HEK293T (cell line): ENCODE measurements around the gene TRANK1.

Experiments used
- CTCF ChIA-PET: fragments of 350-600 bp; formaldehyde crosslinking; extraction: SDS; loops from one replicate; lab custom pipeline; 2021; ENCODE audit warnings: antibody characterized with exemption, inconsistent platforms; lab: Yijun Ruan, JAX
- POLR2A ChIA-PET: fragments of 350-600 bp; formaldehyde crosslinking; extraction: SDS; loops from one replicate; lab custom pipeline; 2020; ENCODE audit warnings: antibody characterized with exemption, inconsistent platforms; lab: Yijun Ruan, JAX
- DNase-seq: peaks from one replicate; pipeline ENCODE4 v3.0.0; 2012; ENCODE audit warnings: mixed read lengths; ENCODE audit errors: extremely low spot score
- ARNT ChIP-seq: fragments of 450-650 bp; IDR thresholded peaks from 2 replicates; pipeline ENCODE4 v1.6.1; 2017; ENCODE audit warnings: mild to moderate bottlenecking
- BHLHE40 ChIP-seq: fragments of 450-650 bp; IDR thresholded peaks from 2 replicates; pipeline ENCODE4 v1.6.1; 2016; ENCODE audit warnings: mild to moderate bottlenecking, moderate library complexity, borderline replicate concordance
- CTBP1 ChIP-seq: fragments of 450-650 bp; IDR thresholded peaks from 2 replicates; pipeline ENCODE4 v1.6.1; 2016; ENCODE audit warnings: borderline replicate concordance
- ELF4 ChIP-seq: fragments of 450-650 bp; IDR thresholded peaks from 2 replicates; pipeline ENCODE4 v1.6.1; 2017; ENCODE audit warnings: antibody characterized with exemption
- FOXA1 ChIP-seq: fragments of 450-650 bp; IDR thresholded peaks from 2 replicates; pipeline ENCODE4 v1.6.1; 2016; ENCODE audit warnings: mild to moderate bottlenecking
- FOXK2 ChIP-seq: fragments of 450-650 bp; IDR thresholded peaks from 2 replicates; pipeline ENCODE4 v1.6.1; 2016; ENCODE audit warnings: mild to moderate bottlenecking
- FOXM1 ChIP-seq: fragments of 450-650 bp; IDR thresholded peaks from 2 replicates; pipeline ENCODE4 v1.6.1; 2017; ENCODE audit warnings: mild to moderate bottlenecking, borderline replicate concordance
- HDGF ChIP-seq: fragments of 450-650 bp; IDR thresholded peaks from 2 replicates; pipeline ENCODE4 v1.6.1; 2017; ENCODE audit warnings: antibody characterized with exemption, borderline replicate concordance
- L3MBTL2 ChIP-seq: fragments of 450-650 bp; conservative IDR thresholded peaks from 2 replicates; pipeline ENCODE4 v1.6.1; 2016; ENCODE audit warnings: mild to moderate bottlenecking
- LEF1 ChIP-seq: fragments of 450-650 bp; IDR thresholded peaks from 2 replicates; pipeline ENCODE4 v1.6.1; 2017; ENCODE audit warnings: mild to moderate bottlenecking, borderline replicate concordance
- NFRKB ChIP-seq: fragments of 450-650 bp; IDR thresholded peaks from 2 replicates; pipeline ENCODE4 v1.6.1; 2016; ENCODE audit warnings: mild to moderate bottlenecking, moderate library complexity
- PKNOX1 ChIP-seq: fragments of 450-650 bp; IDR thresholded peaks from 2 replicates; pipeline ENCODE4 v1.6.1; 2016
- SP1 ChIP-seq: fragments of 450-650 bp; IDR thresholded peaks from 2 replicates; pipeline ENCODE4 v1.6.1; 2017
- SUZ12 ChIP-seq: fragments of 450-650 bp; IDR thresholded peaks from 2 replicates; pipeline ENCODE4 v1.6.1; 2016; ENCODE audit warnings: mild to moderate bottlenecking
- TARDBP ChIP-seq: fragments of 450-650 bp; IDR thresholded peaks from 2 replicates; pipeline ENCODE4 v1.6.1; 2016
- ZNF384 ChIP-seq: fragments of 450-650 bp; IDR thresholded peaks from 2 replicates; pipeline ENCODE4 v1.6.1; 2016

Gene TRANK1

GRCh38 chr3:36900474-36901443 lies 44.1 kb downstream of the TRANK1 start:
- ChIA-PET POLR2A (no interaction called here), CTCF (interaction anchor here (0.5 kb wide), 1 partner anchor 33 kb away, joined by 3 read pairs; no protein-coding TSS in a partner anchor)
- TF ChIP-seq ZNF384 (peak; percentile 56; the same call in 1 of the 2 replicates), PKNOX1 (peak; percentile 19; the same call in 1 of the 2 replicates), FOXM1 (no peak), TARDBP (no peak)
- DNase-seq, result no peak

- ChIA-PET CTCF (no interaction called here), POLR2A (no interaction called here)
- no peak for DNase-seq
- no peak for TF ChIP-seq FOXK2
Measured at GRCh38 chr3:36895496-36896409, 49.1 kb downstream of the TRANK1 start.

- ChIA-PET CTCF (no interaction called here), POLR2A (no interaction called here)
- DNase-seq, result no peak
- TF ChIP-seq TARDBP (no peak), SUZ12 (no peak), LEF1 (no peak), HDGF (no peak), NFRKB (no peak), FOXM1 (no peak), FOXK2 (no peak), ZNF384 (no peak), BHLHE40 (no peak), CTBP1 (no peak), L3MBTL2 (no peak), ELF4 (no peak), SP1 (no peak), ARNT (no peak), FOXA1 (no peak), PKNOX1 (no peak)
Measured at GRCh38 chr3:36894914-36895313, 49.9 kb downstream of the TRANK1 start.

DNA sequence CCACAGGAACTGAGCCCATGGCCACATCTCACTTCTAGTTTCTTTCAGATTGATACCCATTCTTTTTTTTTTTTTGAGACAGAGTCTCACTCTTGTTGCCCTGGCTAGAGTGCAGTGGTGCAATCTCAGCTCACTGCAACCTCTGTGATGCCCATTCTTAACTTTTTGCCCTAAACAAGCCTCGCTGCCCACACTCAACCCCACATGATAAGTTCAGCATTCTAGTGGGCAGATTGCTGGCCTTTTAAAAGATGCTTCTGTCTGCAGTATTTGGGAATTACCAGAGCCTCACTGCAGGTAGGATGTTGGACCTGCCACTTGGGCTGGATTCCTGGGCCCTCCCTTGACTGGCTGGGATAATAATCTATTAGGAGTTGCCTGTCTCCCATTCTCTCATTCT lies 51.0 kb downstream of the TRANK1 start:
- ChIA-PET CTCF (no interaction called here), POLR2A (no interaction called here)
- TF ChIP-seq L3MBTL2, result no peak
- TF ChIP-seq SUZ12, result no peak
- TF ChIP-seq LEF1, result no peak
- no peak for TF ChIP-seq FOXM1
- TF ChIP-seq PKNOX1, result no peak
- TF ChIP-seq FOXA1, result no peak
- no peak for TF ChIP-seq BHLHE40
- TF ChIP-seq ZNF384, result no peak
- no peak for TF ChIP-seq ELF4
- TF ChIP-seq HDGF, result no peak
- TF ChIP-seq FOXK2, result no peak
- no peak for TF ChIP-seq SP1
- TF ChIP-seq CTBP1, result no peak
- TF ChIP-seq TARDBP, result no peak
- TF ChIP-seq NFRKB, result no peak
- no peak for TF ChIP-seq ARNT
- no peak for DNase-seq

GRCh38 chr3:36893137-36893557 lies 51.7 kb downstream of the TRANK1 start:
- no peak for TF ChIP-seq TARDBP
- TF ChIP-seq BHLHE40, result no peak
- TF ChIP-seq SP1, result no peak
- no peak for TF ChIP-seq L3MBTL2
- no peak for TF ChIP-seq LEF1
- TF ChIP-seq FOXA1, result no peak
- no peak for TF ChIP-seq ZNF384
- TF ChIP-seq ARNT, result no peak
- no peak for TF ChIP-seq FOXK2
- TF ChIP-seq ELF4, result no peak
- TF ChIP-seq NFRKB, result no peak
- TF ChIP-seq FOXM1, result no peak
- no peak for TF ChIP-seq CTBP1
- no peak for TF ChIP-seq PKNOX1
- TF ChIP-seq HDGF, result no peak
- no peak for TF ChIP-seq SUZ12
- CTCF ChIA-PET, result no interaction called here
- DNase-seq, result no peak
- POLR2A ChIA-PET, result no interaction called here
